Pulmonary artery endothelial cell (primary cell): ENCODE measurements around the gene RREB1. TPM values are rescaled to one million over a fixed set of nuclear protein-coding genes. Genes with fewer than 3 reads are reported as not detected.
"Not testable (repeated sequence)": the region's sequence is repeated elsewhere in the genome, so short reads cannot be mapped to it uniquely, and the experiment has no call there.

Experiments
- DNase-seq: peaks from one replicate; pipeline ENCODE4 v3.0.0-alpha.2; 2011; ENCODE audit warnings: low read depth, low spot score
- total RNA-seq: library from RNA; depleted of rRNA; stranded (reverse); fragments of >200 nt; gene quantifications from 2 replicates; pipeline ENCODE4 v1.2.3, GENCODE V29; 2014

Gene RREB1
- total RNA-seq, 1 donor from 2014 or later, result 13.5 TPM

DNA sequence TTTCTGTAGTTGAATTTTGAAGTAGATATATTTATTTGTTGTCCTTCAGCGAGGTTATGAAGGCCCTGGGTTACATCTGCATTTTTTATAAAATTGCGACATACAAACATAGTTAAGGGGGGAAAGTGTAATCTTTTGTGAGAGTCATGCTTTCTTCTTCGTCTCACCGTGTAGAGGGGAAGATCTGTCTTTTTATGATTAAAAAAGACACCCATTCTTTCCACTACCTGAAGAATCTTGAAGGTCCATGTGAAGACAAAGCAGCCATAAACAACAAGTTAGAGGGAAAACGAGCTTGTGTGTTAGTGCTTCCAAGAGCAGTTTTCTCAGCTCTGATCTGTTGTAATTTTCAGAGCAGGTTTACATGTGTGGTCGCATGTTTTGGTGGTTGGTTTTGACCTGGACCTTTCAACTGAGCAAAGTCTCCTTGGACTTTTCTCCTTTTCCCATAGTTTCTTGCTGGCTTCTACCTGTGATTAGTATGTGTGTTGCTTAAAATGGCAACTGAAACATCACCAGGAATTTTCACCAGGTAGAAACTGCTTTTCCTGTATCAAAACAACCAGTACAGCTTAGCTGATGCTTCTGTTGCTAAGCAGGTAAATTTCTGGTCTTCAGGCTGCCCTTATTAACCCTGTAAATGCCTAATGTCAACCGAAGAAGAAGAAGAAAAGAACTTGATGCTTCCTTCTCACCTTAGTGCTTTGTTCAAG, 37.3 kb downstream of the RREB1 start:
- no peak for DNase-seq

DNA sequence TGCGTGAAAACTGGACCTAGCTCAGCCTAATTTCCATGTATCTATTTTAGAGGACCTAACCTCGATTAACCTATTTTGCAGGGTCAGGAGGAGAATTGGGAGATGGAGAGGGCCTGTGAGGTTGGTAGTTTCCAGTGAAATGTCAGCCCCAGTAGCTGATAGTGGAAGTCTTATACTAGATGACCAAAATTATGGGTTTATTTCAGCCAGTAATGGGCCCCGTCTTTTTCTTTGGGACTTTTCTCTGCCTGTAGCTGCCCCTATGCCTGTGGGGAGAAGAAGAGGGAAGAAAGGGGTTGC, 37.8 kb downstream of the RREB1 start:
- no peak for DNase-seq

- peak; percentile 8 for DNase-seq
These were observed 38.4 kb downstream of the RREB1 start for GRCh38 chr6:7145885-7146828.

DNA sequence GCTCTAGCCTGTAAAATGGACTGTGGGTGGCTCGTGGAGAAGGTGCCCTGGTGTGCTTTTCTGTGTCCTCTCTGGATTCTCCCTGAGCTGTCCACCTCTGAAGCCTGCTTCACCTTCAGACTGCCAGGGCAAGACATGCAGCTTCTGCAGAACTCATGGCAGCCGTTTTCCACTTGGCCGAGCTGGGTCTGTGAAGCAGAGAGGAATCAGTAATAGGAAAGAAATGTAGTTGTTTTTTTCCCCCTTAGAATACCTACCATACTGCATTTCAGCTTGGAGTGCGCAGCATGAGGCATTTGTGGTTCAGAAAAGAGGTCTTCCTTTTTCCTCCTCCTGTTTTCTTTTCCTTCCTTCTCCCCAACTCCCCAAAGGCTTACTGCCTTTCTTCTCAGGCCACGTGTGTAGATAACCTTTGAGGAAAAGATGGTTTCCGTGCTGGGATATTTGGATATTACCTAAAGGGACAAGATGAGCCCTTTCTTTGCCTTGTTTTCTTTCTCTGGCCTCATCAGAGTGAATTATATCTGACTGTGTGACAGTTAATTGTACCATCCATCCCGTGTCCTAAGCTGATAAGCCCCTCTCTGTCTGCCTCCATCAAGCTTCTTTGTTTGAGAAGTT, 39.4 kb downstream of the RREB1 start:
- DNase-seq, result no peak

- no peak for DNase-seq
These were observed 40.5 kb downstream of the RREB1 start for GRCh38 chr6:7148100-7148822.

DNA sequence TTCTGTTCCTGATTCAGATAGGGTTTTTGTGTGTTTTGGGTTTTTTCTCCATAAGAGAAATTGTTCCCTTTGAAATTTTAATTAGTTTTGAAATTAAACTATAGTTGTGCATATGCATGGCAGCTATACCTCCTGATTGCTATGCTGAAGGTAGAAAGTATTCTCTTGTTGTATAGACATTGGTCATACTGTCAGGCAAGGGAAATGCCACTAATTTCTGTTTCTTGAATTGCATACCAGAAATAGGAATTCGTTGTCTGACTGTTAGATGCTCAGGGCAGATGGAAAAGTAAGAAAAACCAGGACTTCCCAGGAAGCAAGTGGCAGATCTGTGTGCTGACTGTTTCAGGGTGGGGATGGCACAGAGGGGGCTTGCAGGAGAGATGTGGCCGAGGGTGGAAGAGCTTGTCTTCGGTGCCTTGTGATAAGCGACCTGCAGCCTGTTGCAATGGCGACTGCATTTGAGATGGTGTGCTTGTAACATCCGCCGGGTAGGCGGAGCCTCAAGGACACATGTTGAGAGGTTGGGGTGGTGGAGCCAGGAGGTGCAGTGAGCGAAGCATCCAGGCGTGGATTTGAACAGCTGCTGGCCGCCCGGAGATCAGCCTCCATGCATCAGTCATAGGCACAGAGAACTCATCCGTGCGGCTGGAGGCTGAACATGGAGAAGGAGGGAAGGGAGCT, 42.8 kb downstream of the RREB1 start:
- DNase-seq, result no peak

DNA sequence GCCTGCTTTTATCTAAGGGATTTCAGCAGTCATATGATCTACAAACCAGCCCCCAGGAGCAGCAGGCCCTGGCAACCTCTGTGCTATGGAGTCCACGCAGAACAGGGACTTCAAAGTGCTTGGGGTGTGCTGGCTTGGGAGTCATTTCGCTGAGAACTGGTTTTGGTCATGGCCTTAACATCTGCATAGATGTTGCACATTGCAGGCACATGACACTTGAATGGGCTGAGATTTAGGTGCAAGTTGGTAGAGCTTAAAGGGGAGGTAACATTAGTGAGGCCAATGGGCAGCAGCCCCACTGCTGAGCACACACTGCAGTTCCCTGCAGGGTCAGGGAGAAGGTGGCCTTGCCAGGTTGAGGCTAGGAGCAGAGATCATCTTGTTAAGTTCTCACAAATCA, 43.6 kb downstream of the RREB1 start:
- no peak for DNase-seq

- no peak for DNase-seq
These were observed 44.7 kb downstream of the RREB1 start for GRCh38 chr6:7152462-7152861.

DNA sequence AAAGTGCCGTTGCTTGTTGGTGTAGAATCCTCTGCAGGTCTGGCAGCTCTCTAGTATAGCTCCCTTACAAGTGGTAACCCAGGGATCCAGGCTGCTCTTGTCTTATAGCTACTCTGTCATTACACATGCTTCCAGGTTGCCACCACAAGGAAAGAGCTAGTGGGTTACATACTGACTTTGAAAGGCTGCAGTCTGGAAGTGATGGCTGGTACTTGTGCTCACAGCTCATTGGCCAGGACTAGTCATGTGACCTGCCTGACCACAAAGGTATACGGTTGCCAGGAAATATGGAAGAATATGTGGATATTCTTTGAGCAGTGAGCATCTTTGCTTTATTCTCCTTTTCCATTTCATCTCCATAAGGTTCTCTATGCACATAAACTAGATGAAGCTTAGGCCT, 46.0 kb downstream of the RREB1 start:
- DNase-seq, result no peak

- DNase-seq, result no peak
These were observed 46.8 kb downstream of the RREB1 start for GRCh38 chr6:7154341-7155139.

DNA sequence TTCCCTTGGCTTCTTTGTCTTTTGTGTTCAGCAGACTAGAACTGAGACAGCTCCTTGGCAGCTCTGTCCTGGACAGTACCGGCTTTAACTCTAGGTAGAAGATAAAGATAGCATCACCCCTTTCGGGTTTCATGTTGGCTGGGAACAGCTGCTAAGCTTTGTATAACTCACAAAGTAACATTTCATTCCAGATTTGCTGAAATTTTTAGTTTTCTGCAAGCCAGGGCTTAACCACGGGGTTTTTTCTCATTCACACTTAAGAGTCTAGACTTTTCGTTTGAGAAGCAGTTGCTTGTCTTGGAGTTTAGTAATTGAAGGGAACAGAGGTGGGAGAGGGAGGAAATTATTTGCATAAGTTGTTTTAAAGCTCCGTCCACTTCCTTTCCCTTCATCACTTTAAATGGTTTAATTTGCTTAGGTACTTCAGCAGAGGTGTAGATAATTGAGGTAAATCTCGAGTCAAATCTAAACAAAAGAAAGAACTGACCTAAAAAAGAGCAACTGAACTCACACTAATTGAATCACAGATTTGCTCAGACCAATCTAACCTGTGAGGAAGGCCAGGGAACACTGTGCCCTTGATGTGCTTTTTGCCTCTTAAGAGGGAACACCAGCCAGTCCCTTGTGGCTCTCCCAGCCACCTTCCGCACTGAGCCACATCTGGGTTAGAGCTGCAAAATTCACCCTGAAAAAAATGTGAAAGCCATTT, 48.3 kb downstream of the RREB1 start:
- DNase-seq, result no peak

- no peak for DNase-seq
These were observed 49.0 kb downstream of the RREB1 start for GRCh38 chr6:7156643-7157278.

- DNase-seq, result not testable (repeated sequence)
These were observed 49.5 kb downstream of the RREB1 start for GRCh38 chr6:7157307-7157706.

GRCh38 chr6:7157752-7158616, 50.2 kb downstream of the RREB1 start:
- DNase-seq, result no peak

GRCh38 chr6:7159790-7160525, 52.2 kb downstream of the RREB1 start:
- no peak for DNase-seq

DNA sequence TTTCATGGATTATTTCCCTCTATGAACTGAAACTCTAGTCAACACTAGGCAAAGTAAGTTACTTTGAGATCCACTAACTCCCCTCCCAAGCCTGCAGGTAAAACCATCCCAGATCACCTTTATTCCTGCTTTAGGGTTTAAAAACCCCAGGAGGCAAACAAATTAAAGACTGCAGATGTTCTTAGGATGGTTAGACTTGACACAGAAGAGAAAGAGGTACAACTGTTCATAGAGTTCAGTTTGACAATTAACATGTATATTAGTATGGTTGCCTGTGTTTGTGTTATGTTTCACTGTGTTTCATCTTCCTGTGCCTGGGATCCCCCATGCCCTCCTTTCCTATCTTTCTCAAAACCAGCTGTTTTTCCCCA, 53.5 kb downstream of the RREB1 start:
- no peak for DNase-seq

GRCh38 chr6:7161845-7162244, 54.1 kb downstream of the RREB1 start:
- no peak for DNase-seq

DNA sequence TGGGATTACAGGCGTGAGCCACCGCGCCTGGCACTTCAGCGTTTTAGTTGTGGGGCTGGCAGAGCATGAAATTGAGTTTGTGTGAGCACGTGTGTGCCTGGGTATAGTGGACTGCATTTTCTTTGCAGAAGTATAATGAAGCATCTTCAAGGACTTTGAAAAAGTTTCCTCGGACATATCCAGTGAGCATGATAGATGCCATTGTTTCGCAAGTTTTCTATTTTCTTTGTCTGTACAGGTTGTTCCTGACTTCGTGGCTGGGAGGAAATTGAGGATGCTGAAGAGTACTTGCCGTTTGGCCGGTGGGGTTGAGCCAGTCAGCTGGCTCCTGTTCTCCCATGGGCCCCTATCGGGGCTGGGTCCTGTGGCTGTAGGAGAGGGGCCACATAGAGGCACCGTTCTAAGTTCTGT, 55.9 kb downstream of the RREB1 start:
- DNase-seq, result no peak
